ENCODE data around the gene PITX2.

DNA sequence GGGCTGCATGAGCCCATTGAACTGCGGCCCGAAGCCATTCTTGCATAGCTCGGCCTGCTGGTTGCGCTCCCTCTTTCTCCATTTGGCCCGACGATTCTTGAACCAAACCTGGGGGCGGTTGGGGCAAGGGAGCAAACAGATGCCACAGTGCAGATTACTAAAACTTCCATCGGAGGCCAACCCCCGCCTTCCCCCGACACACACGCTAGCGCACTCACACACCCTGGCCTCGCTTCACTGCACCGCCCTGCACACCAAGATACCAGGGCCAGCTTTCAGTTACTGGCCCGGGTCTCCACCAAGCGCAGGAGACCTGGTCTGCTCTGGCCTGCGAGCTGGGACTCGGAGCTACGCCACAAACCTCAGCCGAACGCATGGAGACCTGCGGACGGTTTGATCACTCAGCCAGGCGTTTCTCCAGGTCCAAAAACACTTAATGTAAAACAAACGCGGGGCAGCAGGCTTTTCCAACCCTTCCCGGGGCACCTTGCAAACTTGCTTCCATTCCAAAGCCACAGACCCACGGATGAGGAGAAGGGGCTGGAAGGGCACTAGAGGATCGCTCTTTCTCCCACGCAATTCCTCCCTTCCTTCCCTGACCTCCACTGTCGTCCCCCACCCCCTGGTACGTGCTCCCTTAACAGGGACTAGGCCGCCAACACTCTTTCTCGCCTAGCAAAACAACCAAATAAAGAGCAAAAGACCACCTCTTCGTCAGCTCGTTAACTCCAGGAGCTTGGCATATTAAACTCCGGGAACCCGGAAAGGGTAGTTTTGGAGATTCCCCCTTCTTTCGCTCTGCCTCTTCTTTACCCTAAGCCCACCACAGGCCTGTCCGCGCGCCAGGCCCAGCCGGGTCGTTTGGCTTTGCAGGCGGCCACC is 4.1 kb downstream of the PITX2 start:
- TF ChIP-seq EZH2 (IDR thresholded peaks at IDR 0.05; ENCODE audit: borderline replicate concordance, low read depth, low read length, poor library complexity, severe bottlenecking) = no peak
- TF ChIP-seq, protein P1, sequence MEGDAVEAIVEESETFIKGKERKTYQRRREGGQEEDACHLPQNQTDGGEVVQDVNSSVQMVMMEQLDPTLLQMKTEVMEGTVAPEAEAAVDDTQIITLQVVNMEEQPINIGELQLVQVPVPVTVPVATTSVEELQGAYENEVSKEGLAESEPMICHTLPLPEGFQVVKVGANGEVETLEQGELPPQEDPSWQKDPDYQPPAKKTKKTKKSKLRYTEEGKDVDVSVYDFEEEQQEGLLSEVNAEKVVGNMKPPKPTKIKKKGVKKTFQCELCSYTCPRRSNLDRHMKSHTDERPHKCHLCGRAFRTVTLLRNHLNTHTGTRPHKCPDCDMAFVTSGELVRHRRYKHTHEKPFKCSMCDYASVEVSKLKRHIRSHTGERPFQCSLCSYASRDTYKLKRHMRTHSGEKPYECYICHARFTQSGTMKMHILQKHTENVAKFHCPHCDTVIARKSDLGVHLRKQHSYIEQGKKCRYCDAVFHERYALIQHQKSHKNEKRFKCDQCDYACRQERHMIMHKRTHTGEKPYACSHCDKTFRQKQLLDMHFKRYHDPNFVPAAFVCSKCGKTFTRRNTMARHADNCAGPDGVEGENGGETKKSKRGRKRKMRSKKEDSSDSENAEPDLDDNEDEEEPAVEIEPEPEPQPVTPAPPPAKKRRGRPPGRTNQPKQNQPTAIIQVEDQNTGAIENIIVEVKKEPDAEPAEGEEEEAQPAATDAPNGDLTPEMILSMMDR (conservative IDR thresholded peaks at IDR 0.05; ENCODE audit: low read depth, low read length) = no peak

All from A673 (cell line).